ACC112 (cell line): ENCODE results near the gene P3H1.
"Not testable (repeated sequence)": the region's sequence is repeated elsewhere in the genome, so short reads cannot be mapped to it uniquely, and the experiment has no call there.

ENCODE experiments used
- H2AFZ ChIP-seq: fragments of 200-600 bp; sonication (generic); one replicate; pipeline ENCODE4 v1.6.0; 2017; ENCODE audit warnings: antibody characterized with exemption, low read length; ENCODE audit not compliant: unreplicated experiment
- H3K27ac ChIP-seq: fragments of 200-600 bp; sonication (generic); 2 replicates; pipeline ENCODE4 v1.5.1; 2014; ENCODE audit warnings: low read depth, mild to moderate bottlenecking, antibody characterized with exemption, low read length, moderate library complexity
- H3K27me3 ChIP-seq: fragments of 200-600 bp; sonication (generic); 2 replicates; pipeline ENCODE4 v1.6.1; 2014; ENCODE audit warnings: mild to moderate bottlenecking, antibody characterized with exemption, low read length, moderate library complexity, mixed read lengths; ENCODE audit not compliant: insufficient read depth
- H3K36me3 ChIP-seq: fragments of 200-600 bp; sonication (generic); 2 replicates; pipeline ENCODE4 v1.6.1; 2016; ENCODE audit warnings: mild to moderate bottlenecking, antibody characterized with exemption, low read length, moderate library complexity, mixed read lengths; ENCODE audit not compliant: insufficient read depth
- H3K4me1 ChIP-seq: fragments of 200-600 bp; sonication (generic); one replicate; pipeline ENCODE4 v1.6.1; 2016; ENCODE audit warnings: low read length, mixed read lengths; ENCODE audit not compliant: insufficient read depth, unreplicated experiment, control insufficient read depth
- H3K4me3 ChIP-seq: fragments of 200-600 bp; sonication (generic); 2 replicates; pipeline ENCODE4 v1.5.1; 2014; ENCODE audit warnings: mild to moderate bottlenecking, low read depth, low read length
- H3K79me2 ChIP-seq: fragments of 200-600 bp; sonication (generic); one replicate; pipeline ENCODE4 v1.6.0; 2016; ENCODE audit warnings: low read length; ENCODE audit not compliant: control insufficient read depth, unreplicated experiment, insufficient read depth

Gene P3H1

GRCh38 chr1:42730002-42730401 lies 36.8 kb downstream of the P3H1 start:
- H3K36me3 ChIP-seq, result no peaks in the 10 kb centered on the region
- H3K27me3 ChIP-seq, result no peaks in the 10 kb centered on the region
- no peak overlapping the region for H3K27ac ChIP-seq
- H2AFZ ChIP-seq, result no peak overlapping the region
- no peak overlapping the region for H3K4me3 ChIP-seq
- H3K4me1 ChIP-seq, result no peaks in the 10 kb centered on the region
- no peaks in the 10 kb centered on the region for H3K79me2 ChIP-seq

- not testable (repeated sequence) for H2AFZ ChIP-seq, H3K27me3 ChIP-seq, H3K27ac ChIP-seq, H3K79me2 ChIP-seq, H3K4me3 ChIP-seq, H3K4me1 ChIP-seq, H3K36me3 ChIP-seq
Measured at GRCh38 chr1:42725820-42726219, 41.0 kb downstream of the P3H1 start.

- Histone ChIP-seq H3K27me3 (no peaks in the 10 kb centered on the region), H3K4me1 (no peaks in the 10 kb centered on the region), H3K36me3 (0 out of 2 replicates have a peak, but pooled peaks cover 2% of the 10 kb centered on the region), H3K27ac (no peak overlapping the region), H3K4me3 (no peak overlapping the region), H2AFZ (no peak overlapping the region), H3K79me2 (no peaks in the 10 kb centered on the region)
Measured at GRCh38 chr1:42723511-42723910, 43.3 kb downstream of the P3H1 start.

- H3K27ac ChIP-seq, H3K36me3 ChIP-seq, H3K4me3 ChIP-seq, H3K27me3 ChIP-seq, H2AFZ ChIP-seq, H3K79me2 ChIP-seq, H3K4me1 ChIP-seq: not testable (repeated sequence)
Measured at GRCh38 chr1:42722403-42722802, 44.4 kb downstream of the P3H1 start.

- H3K27me3 ChIP-seq, result no peaks in the 10 kb centered on the region
- no peak overlapping the region for H3K27ac ChIP-seq
- H3K4me1 ChIP-seq, result no peaks in the 10 kb centered on the region
- H3K4me3 ChIP-seq, result no peak overlapping the region
- H2AFZ ChIP-seq, result no peak overlapping the region
- 0 out of 2 replicates have a peak, but pooled peaks cover 2% of the 10 kb centered on the region for H3K36me3 ChIP-seq
- no peaks in the 10 kb centered on the region for H3K79me2 ChIP-seq
Measured at GRCh38 chr1:42721926-42722325, 44.9 kb downstream of the P3H1 start.

- Histone ChIP-seq H3K27me3 (no peaks in the 10 kb centered on the region), H3K79me2 (no peaks in the 10 kb centered on the region), H3K27ac (no peak overlapping the region), H3K4me3 (no peak overlapping the region), H2AFZ (no peak overlapping the region), H3K4me1 (no peaks in the 10 kb centered on the region), H3K36me3 (peaks cover 9% of the 10 kb centered on the region; the same call in 1 of the 2 replicates)
Measured at GRCh38 chr1:42720868-42721267, 46.0 kb downstream of the P3H1 start.

- not testable (repeated sequence) for H2AFZ ChIP-seq, H3K4me1 ChIP-seq, H3K4me3 ChIP-seq, H3K27ac ChIP-seq, H3K27me3 ChIP-seq
- Histone ChIP-seq H3K36me3 (peaks cover 42% of the 10 kb centered on the region), H3K79me2 (peaks cover 21% of the 10 kb centered on the region)
Measured at GRCh38 chr1:42714441-42714840, 52.4 kb downstream of the P3H1 start.

GRCh38 chr1:42713293-42713692 lies 53.5 kb downstream of the P3H1 start:
- peaks cover 22% of the 10 kb centered on the region for H3K79me2 ChIP-seq
- no peak overlapping the region for H3K4me3 ChIP-seq
- H2AFZ ChIP-seq, result no peak overlapping the region
- H3K4me1 ChIP-seq, result no peaks in the 10 kb centered on the region
- no peaks in the 10 kb centered on the region for H3K27me3 ChIP-seq
- H3K27ac ChIP-seq, result no peak overlapping the region
- H3K36me3 ChIP-seq, result peaks cover 42% of the 10 kb centered on the region

GRCh38 chr1:42712808-42713207 lies 54.0 kb downstream of the P3H1 start:
- peaks cover 24% of the 10 kb centered on the region for H3K79me2 ChIP-seq

GRCh38 chr1:42703888-42704464 lies 62.9 kb downstream of the P3H1 start:
- Histone ChIP-seq H3K27ac (no peak overlapping the region), H2AFZ (no peak overlapping the region), H3K4me3 (no peak overlapping the region), H3K27me3 (no peaks in the 10 kb centered on the region), H3K4me1 (no peaks in the 10 kb centered on the region), H3K79me2 (peaks cover 17% of the 10 kb centered on the region), H3K36me3 (peaks cover 68% of the 10 kb centered on the region)

More at GRCh38 chr1:42712808-42713207, 54.0 kb downstream of the P3H1 start:
- peaks cover 42% of the 10 kb centered on the region for H3K36me3 ChIP-seq
- H2AFZ ChIP-seq, H3K4me3 ChIP-seq, H3K27ac ChIP-seq, H3K27me3 ChIP-seq, H3K4me1 ChIP-seq: not testable (repeated sequence)

GRCh38 chr1:42700006-42700405 lies 66.8 kb downstream of the P3H1 start:
- no peak overlapping the region for H3K4me3 ChIP-seq
- no peaks in the 10 kb centered on the region for H3K4me1 ChIP-seq
- H2AFZ ChIP-seq, result no peak overlapping the region
- H3K36me3 ChIP-seq, result peaks cover 83% of the 10 kb centered on the region
- no peaks in the 10 kb centered on the region for H3K27me3 ChIP-seq
- peaks cover 46% of the 10 kb centered on the region for H3K79me2 ChIP-seq
- no peak overlapping the region for H3K27ac ChIP-seq
